ENCODE data around the gene LACC1. TPM values are rescaled to one million over a fixed set of nuclear protein-coding genes. Genes with fewer than 3 reads are reported as not detected.

Gene LACC1
- total and polyA plus RNA-seq, 12 donors = 3.1 to 21.6 (median 11.2) TPM

DNA sequence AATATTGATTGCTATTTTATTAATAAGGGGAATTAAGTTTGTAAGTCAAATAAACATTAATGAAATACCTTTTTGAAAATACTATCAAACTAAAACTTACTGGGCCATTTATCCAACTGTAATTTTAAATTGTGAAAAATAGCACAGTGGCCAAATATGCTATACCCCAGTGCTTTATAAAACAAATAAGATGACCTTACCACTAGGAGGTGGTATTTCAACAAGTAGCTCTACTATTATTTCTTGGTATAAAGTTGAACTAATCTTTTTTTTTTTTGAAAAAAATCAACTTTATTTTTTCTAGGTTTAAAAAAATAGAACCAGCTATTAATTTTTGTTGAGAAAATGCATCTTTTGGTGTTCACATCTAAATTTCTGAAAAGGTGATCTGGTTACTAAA is 14.7 kb downstream of the LACC1 start:
- intact Hi-C loops (cut with DNase I) = no loop called here
- TF ChIP-seq, protein P1, sequence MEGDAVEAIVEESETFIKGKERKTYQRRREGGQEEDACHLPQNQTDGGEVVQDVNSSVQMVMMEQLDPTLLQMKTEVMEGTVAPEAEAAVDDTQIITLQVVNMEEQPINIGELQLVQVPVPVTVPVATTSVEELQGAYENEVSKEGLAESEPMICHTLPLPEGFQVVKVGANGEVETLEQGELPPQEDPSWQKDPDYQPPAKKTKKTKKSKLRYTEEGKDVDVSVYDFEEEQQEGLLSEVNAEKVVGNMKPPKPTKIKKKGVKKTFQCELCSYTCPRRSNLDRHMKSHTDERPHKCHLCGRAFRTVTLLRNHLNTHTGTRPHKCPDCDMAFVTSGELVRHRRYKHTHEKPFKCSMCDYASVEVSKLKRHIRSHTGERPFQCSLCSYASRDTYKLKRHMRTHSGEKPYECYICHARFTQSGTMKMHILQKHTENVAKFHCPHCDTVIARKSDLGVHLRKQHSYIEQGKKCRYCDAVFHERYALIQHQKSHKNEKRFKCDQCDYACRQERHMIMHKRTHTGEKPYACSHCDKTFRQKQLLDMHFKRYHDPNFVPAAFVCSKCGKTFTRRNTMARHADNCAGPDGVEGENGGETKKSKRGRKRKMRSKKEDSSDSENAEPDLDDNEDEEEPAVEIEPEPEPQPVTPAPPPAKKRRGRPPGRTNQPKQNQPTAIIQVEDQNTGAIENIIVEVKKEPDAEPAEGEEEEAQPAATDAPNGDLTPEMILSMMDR (IDR thresholded peaks at IDR 0.05) = no peak
- TF ChIP-seq POLR2A (IDR thresholded peaks at IDR 0.05) = no peak
- Histone ChIP-seq H3K4me3 (no peak overlapping the region), H3K27me3 (no peaks in the 10 kb centered on the region), H3K4me1 (replicated peaks in 1 of 2) (no peaks in the 10 kb centered on the region), H3K9me3 (replicated peaks in 1 of 3) (no peaks in the 10 kb centered on the region), H3K27ac (no peak overlapping the region), H3K36me3 (replicated peaks in 1 of 2) (no peaks in the 10 kb centered on the region)
- DNase-seq = no peak

DNA sequence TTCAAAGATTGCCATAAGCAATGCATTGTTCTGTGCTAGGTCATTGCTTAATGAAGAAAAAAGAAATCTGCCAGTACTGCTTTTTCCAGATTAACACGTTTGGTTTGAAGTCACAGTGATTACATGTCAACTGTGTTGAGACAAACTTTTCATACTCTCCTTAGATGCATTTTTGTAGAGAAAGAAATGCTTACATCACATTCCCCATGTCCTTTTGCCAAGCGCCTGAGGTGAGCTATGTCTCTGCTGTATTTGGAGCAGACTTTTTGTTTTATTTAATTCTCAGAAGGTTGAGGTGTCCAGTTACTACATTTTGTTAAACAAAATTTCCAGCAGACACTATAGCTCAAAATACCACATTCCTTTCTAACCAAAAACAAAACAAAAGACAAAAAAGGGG is 16.2 kb downstream of the LACC1 start:
- H3K4me1 ChIP-seq (replicated peaks in 1 of 2) = no peaks in the 10 kb centered on the region
- DNase-seq = no peak
- H3K4me3 ChIP-seq = no peak overlapping the region
- no peaks in the 10 kb centered on the region for H3K27me3 ChIP-seq
- intact Hi-C loops (cut with DNase I) = no loop called here
- TF ChIP-seq POLR2A (IDR thresholded peaks at IDR 0.05) = no peak
- TF ChIP-seq, protein P1 (IDR thresholded peaks at IDR 0.05) = no peak
- no peak overlapping the region for H3K27ac ChIP-seq
- no peaks in the 10 kb centered on the region for H3K36me3 ChIP-seq (replicated peaks in 1 of 2)
- WGBS, 4 donors = 76 to 80% (median 78%) methylated on average over 2 of the region's 2 CpGs
- no peaks in the 10 kb centered on the region for H3K9me3 ChIP-seq (replicated peaks in 1 of 3)

DNA sequence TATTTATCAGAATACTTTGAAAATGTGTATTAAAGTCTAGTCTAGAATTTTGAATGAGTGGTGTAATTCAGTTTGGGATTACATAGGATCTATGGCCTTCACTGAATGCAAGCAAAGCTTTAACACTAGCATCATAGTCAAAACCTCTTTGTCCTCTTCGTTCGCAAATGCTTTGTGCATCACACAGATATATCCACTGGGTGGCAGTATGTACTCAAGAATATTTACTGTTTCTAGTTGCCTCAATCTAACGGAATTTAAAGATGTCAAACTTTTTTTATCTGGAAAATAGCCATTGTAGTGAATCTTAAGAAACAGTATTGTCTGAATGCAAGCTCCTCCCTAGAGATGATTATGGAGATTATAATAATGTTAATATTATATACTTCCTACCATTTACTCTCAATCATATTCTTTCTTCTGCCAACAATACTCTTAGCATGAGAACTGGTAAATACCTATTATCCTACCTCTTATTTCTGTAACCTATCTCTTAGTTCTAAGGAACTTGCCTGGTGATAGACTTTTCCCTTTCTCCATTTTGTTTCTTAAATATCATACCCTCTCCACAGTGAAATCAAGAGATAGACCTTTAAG is 25.8 kb downstream of the LACC1 start:
- TF ChIP-seq POLR2A (IDR thresholded peaks at IDR 0.05) = no peak
- TF ChIP-seq, protein P1 (IDR thresholded peaks at IDR 0.05) = peak; percentile 53 to 91 (median 86)
- WGBS, 4 donors = 0 to 1% (median 1%) methylated on average over 3 of the region's 3 CpGs
- Histone ChIP-seq H3K4me1 (replicated peaks in 1 of 2) (peaks cover 0 to 5% of the 10 kb centered on the region in 2 donors), H3K4me3 (no peak overlapping the region), H3K27me3 (no peaks in the 10 kb centered on the region), H3K36me3 (replicated peaks in 1 of 2) (no peaks in the 10 kb centered on the region), H3K9me3 (replicated peaks in 1 of 3) (no peaks in the 10 kb centered on the region), H3K27ac (no peak overlapping the region)
- intact Hi-C loops (cut with DNase I) = loop anchor here (5.0 to 10.0 kb wide), 3 partner anchors 142 to 569 kb away; no protein-coding TSS in a partner anchor
- DNase-seq = peak in 4 of 7 donors; percentile 17 to 43 (median 34)

DNA sequence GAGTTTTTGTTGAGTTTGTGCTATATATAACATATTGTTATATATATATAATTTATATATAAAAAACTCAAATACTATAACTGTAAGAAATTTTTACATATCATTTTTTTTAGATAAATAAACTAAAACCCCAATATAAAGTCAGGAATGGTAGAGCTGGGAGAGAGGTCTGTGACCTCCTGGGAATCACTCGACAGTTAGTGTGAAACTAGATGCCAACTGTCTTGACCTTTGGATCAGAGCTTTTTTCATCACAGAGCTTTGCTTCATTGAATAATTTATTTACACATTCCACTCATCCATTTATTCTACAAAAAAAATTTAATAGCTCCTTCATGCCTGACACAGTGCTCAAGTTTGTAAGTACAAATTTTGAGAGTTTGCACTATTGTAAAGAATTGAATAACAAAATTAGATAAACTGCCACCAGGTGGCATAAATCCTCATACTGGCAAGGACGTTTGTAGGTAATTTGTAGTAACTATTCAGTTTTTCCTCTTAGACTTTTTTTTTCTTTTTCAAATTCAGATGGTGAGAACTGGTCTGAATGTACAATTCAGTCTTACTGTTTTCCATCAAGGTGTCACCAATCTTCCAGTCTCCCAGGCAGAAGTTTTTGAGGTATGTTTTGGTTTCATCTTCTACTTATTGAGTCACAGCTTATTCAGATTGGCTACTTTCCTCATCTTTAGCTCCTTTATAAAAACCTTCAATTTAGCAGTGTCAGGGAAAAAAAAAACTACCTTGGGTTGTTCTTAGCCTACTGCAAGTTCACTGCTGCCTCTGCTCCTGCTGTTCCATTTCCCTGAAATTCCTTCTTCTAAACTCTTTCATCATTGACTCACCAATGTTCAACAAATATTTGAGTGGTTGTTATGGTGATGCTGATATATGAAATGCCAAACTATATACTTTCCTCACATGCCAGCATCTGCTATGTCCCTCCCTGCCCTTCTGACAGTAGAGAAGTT is 28.7 kb downstream of the LACC1 start:
- H3K9me3 ChIP-seq (replicated peaks in 1 of 3) = no peaks in the 10 kb centered on the region
- 14 to 26% (median 21%) methylated on average over 2 of the region's 2 CpGs for WGBS, 4 donors
- intact Hi-C loops (cut with DNase I) = loop anchor here (5.0 to 10.0 kb wide), 3 partner anchors 139 to 566 kb away; no protein-coding TSS in a partner anchor
- peaks cover 0 to 5% of the 10 kb centered on the region in 2 donors for H3K4me1 ChIP-seq (replicated peaks in 1 of 2)
- no peaks in the 10 kb centered on the region for H3K27me3 ChIP-seq
- DNase-seq = peak in 1 of 7 donors; percentile 16
- no peak overlapping the region for H3K27ac ChIP-seq
- H3K4me3 ChIP-seq = no peak overlapping the region
- H3K36me3 ChIP-seq (replicated peaks in 1 of 2) = no peaks in the 10 kb centered on the region
- TF ChIP-seq, protein P1 (IDR thresholded peaks at IDR 0.05) = peak; percentile 43 to 68 (median 56)
- TF ChIP-seq POLR2A (IDR thresholded peaks at IDR 0.05) = no peak
